ENCODE data around the gene ARPC2.
"Not testable (repeated sequence)": the region's sequence is repeated elsewhere in the genome, so short reads cannot be mapped to it uniquely, and the experiment has no call there.

The ARPC2 gene

GRCh38 chr2:218269900-218270720 is 53.1 kb downstream of the ARPC2 start, which contains the start of the genes AAMP and PNKD:
TSS of gene AAMP (minus strand) at chr2:218270137. CDS start at chr2:218270086, 51 bp downstream.
TSS of gene PNKD (plus strand) at chr2:218270519. CDS start at chr2:218270536, 17 bp downstream.
- ChIA-PET POLR2A (interaction anchor here (0.6 to 1.3 kb wide), 4 partner anchors 12 to 20 kb away, joined by 3 to 9 read pairs (median 4); no protein-coding TSS in a partner anchor), CTCF (interaction anchor here (0.7 to 6.9 kb wide), 15 partner anchors 8 to 577 kb away, joined by 3 to 115 read pairs (median 4); partner anchors contain the start of genes CATIP, GPBAR1 and TMBIM1)
- DNase-seq (ENCODE audit: extremely low spot score): peak; percentile 99
- no peak for TF ChIP-seq CTCF (IDR thresholded peaks at IDR 0.05; ENCODE audit: control extremely low read depth, extremely low read depth, low read depth, missing control alignments)

- ChIA-PET CTCF (interaction anchor here (0.7 to 6.9 kb wide), 24 partner anchors 9 to 1270 kb away, joined by 3 to 115 read pairs (median 4); partner anchors contain the start of genes CATIP, GPBAR1 and TMBIM1), POLR2A (interaction anchor here (0.6 to 1.3 kb wide), 4 partner anchors 13 to 19 kb away, joined by 3 to 9 read pairs (median 4); no protein-coding TSS in a partner anchor)
- TF ChIP-seq CTCF (IDR thresholded peaks at IDR 0.05; ENCODE audit: control extremely low read depth, extremely low read depth, low read depth, missing control alignments): no peak
- DNase-seq (ENCODE audit: extremely low spot score): no peak
Observed at GRCh38 chr2:218270721-218271486, 53.9 kb downstream of the ARPC2 start.

GRCh38 chr2:218271487-218271797 is 54.5 kb downstream of the ARPC2 start:
- ChIA-PET CTCF (interaction anchor here (0.7 to 6.9 kb wide), 28 partner anchors 8 to 1269 kb away, joined by 3 to 115 read pairs (median 4); partner anchors contain the start of genes BCS1L, CATIP, GPBAR1 and TMBIM1), POLR2A (no interaction called here)
- no peak for TF ChIP-seq CTCF (IDR thresholded peaks at IDR 0.05; ENCODE audit: control extremely low read depth, extremely low read depth, low read depth, missing control alignments)
- DNase-seq (ENCODE audit: extremely low spot score): no peak

- DNase-seq (ENCODE audit: extremely low spot score): no peak
- TF ChIP-seq CTCF (IDR thresholded peaks at IDR 0.05; ENCODE audit: control extremely low read depth, extremely low read depth, low read depth, missing control alignments): no peak
- ChIA-PET CTCF (interaction anchor here (0.7 to 6.9 kb wide), 32 partner anchors 10 to 1269 kb away, joined by 3 to 115 read pairs (median 4); partner anchors contain the start of genes BCS1L, CATIP, GPBAR1 and TMBIM1), POLR2A (no interaction called here)
Observed at GRCh38 chr2:218271865-218272530, 55.0 kb downstream of the ARPC2 start.

GRCh38 chr2:218272531-218273212 is 55.7 kb downstream of the ARPC2 start:
- ChIA-PET POLR2A (no interaction called here), CTCF (interaction anchor here (0.6 to 6.9 kb wide), 39 partner anchors 9 to 1268 kb away, joined by 3 to 115 read pairs (median 4); partner anchors contain the start of genes BCS1L, CATIP, GPBAR1 and TMBIM1)
- TF ChIP-seq CTCF (IDR thresholded peaks at IDR 0.05; ENCODE audit: control extremely low read depth, extremely low read depth, low read depth, missing control alignments): peak; percentile 95
- peak; percentile 68 for DNase-seq (ENCODE audit: extremely low spot score)

- POLR2A ChIA-PET; DNase-seq (ENCODE audit: extremely low spot score): not testable (repeated sequence)
- CTCF ChIA-PET: interaction anchor here (0.6 to 6.9 kb wide), 27 partner anchors 9 to 575 kb away, joined by 3 to 115 read pairs (median 4); partner anchors contain the start of genes CATIP, GPBAR1 and TMBIM1
Observed at GRCh38 chr2:218273214-218273907, 56.4 kb downstream of the ARPC2 start.

Measured in GM10248 (cell line).